Activated T-cell treated with anti-CD3 and anti-CD28 coated beads, Interleukin-2, amount 50 U/mL, for 4 hours (primary cell): ENCODE results near the gene ELMO1. TPM values are rescaled to one million over a fixed set of nuclear protein-coding genes. Genes with fewer than 3 reads are reported as not detected.
A peak's percentile ranks its signal among the peaks of the same experiment; 100 is the strongest.

Source experiments
- ATAC-seq, 2 donors: fragments of 200-7000 bp; cut with Tn5 transposase; one replicate each; pipeline ENCODE4 v1.10.0; 2021
- DNase-seq: peaks from one replicate; pipeline ENCODE4 v3.0.0-alpha.2; 2020
- H3K27me3 Mint-ChIP-seq: one replicate; pipeline ENCODE4 v1.8.0; 2021; ENCODE audit warnings: low read depth, mixed read lengths
- H3K36me3 Mint-ChIP-seq: one replicate; pipeline ENCODE4 v1.8.0; 2022; ENCODE audit warnings: mixed read lengths; ENCODE audit not compliant: insufficient read depth
- H3K4me1 Mint-ChIP-seq: one replicate; pipeline ENCODE4 v1.8.0; 2021; ENCODE audit warnings: low read depth, mixed read lengths
- H3K4me3 Mint-ChIP-seq: one replicate; pipeline ENCODE4 v1.8.0; 2021; ENCODE audit warnings: mild to moderate bottlenecking, moderate library complexity, mixed read lengths
- H3K9me3 Mint-ChIP-seq: one replicate; pipeline ENCODE4 v1.8.0; 2021; ENCODE audit warnings: mixed read lengths
- total RNA-seq, 3 donors: library from RNA; stranded (reverse); gene quantifications; one replicate each; pipeline ENCODE4 v1.2.1, GENCODE V29; 2021

ELMO1 gene
- total RNA-seq, 3 donors from 2014 or later, result 117 to 137 (median 118) TPM

DNA sequence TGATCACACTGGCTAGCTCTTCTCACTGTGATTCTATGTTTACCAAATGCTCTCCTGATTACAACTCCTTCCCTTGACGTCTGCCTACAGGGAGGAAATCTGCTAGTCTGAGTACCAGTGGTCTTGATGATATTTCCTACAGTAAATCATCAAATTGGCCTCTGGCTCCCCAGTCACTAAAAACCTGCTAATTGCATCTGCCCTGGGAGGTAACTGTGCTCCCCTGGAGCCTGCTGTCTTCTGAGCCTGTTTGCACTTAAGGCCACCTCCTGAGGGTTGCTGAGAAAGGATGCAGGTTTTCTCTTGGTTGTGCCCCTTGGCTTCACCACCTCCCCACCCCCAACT, 56.0 kb downstream of the ELMO1 start:
- Mint-ChIP-seq H3K9me3 (no peaks in the 10 kb centered on the region), H3K36me3 (peaks cover 10% of the 10 kb centered on the region), H3K4me3 (no peak overlapping the region), H3K4me1 (peaks cover 68% of the 10 kb centered on the region), H3K27me3 (no peaks in the 10 kb centered on the region)
- DNase-seq (no peak), ATAC-seq (no peak)

- peaks cover 63% of the 10 kb centered on the region for H3K4me1 Mint-ChIP-seq
- H3K9me3 Mint-ChIP-seq, result no peaks in the 10 kb centered on the region
- ATAC-seq (no peak), DNase-seq (no peak)
- no peaks in the 10 kb centered on the region for H3K27me3 Mint-ChIP-seq
- no peak overlapping the region for H3K4me3 Mint-ChIP-seq
- H3K36me3 Mint-ChIP-seq, result peaks cover 9% of the 10 kb centered on the region
Observed at GRCh38 chr7:37391791-37392672, 56.6 kb downstream of the ELMO1 start.

DNA sequence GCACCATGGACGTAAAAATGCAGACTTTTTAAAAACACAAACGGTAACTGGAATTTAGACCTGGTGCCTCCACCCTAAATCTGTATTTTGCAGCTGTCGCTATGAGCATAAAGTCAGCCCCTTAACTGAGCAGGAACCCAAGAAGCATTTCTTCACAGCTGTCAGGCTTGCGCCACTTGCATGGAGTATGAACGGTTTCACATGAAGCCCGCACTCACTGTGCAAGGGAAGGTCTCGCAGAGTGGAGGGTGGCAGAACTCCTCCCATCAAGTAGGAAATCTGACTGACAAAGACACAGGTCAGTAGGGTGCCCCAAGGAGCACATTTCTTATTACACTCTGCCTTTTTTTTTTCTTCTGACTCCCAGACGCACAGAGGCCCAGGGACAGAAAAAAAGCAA, 58.5 kb downstream of the ELMO1 start:
- H3K9me3 Mint-ChIP-seq, result no peaks in the 10 kb centered on the region
- no peak for DNase-seq
- peaks cover 12% of the 10 kb centered on the region for H3K36me3 Mint-ChIP-seq
- H3K4me1 Mint-ChIP-seq, result peaks cover 55% of the 10 kb centered on the region
- no peaks in the 10 kb centered on the region for H3K27me3 Mint-ChIP-seq
- no peak for ATAC-seq
- H3K4me3 Mint-ChIP-seq, result no peak overlapping the region

DNA sequence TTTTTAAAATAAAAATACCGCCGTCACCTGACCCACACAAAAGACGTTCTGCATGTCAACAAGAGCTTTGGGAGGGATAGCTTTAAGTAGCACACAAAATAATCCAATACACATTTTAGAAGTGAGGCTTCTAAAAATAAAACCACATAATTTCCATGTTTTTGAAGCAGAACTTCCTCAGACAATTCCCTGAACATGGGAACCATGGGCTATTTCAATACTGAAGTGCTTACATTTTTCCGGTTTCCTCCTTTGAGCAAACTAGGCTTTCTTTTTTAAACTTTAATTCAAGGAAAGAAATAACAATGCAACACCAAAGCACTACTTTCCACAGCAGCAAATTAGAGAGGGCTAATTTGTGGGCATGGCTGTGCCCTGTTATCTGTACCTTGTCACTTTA, 59.9 kb downstream of the ELMO1 start:
- DNase-seq (no peak), ATAC-seq (no peak)
- Mint-ChIP-seq H3K4me3 (no peak overlapping the region), H3K4me1 (peaks cover 45% of the 10 kb centered on the region), H3K36me3 (peaks cover 4% of the 10 kb centered on the region), H3K9me3 (no peaks in the 10 kb centered on the region), H3K27me3 (no peaks in the 10 kb centered on the region)

- no peak for ATAC-seq
- H3K4me1 Mint-ChIP-seq, result peaks cover 29% of the 10 kb centered on the region
Observed at GRCh38 chr7:37385787-37386186, 62.9 kb downstream of the ELMO1 start.

GRCh38 chr7:37382546-37383088, 66.0 kb downstream of the ELMO1 start:
- Mint-ChIP-seq H3K9me3 (peaks cover 10% of the 10 kb centered on the region), H3K36me3 (peaks cover 22% of the 10 kb centered on the region), H3K4me1 (peaks cover 27% of the 10 kb centered on the region), H3K4me3 (no peak overlapping the region), H3K27me3 (no peaks in the 10 kb centered on the region)
- ATAC-seq, result no peak
- no peak for DNase-seq

More at GRCh38 chr7:37385787-37386186, 62.9 kb downstream of the ELMO1 start:
- Mint-ChIP-seq H3K36me3 (peaks cover 7% of the 10 kb centered on the region), H3K9me3 (no peaks in the 10 kb centered on the region), H3K27me3 (no peaks in the 10 kb centered on the region), H3K4me3 (no peak overlapping the region)
- DNase-seq, result no peak

DNA sequence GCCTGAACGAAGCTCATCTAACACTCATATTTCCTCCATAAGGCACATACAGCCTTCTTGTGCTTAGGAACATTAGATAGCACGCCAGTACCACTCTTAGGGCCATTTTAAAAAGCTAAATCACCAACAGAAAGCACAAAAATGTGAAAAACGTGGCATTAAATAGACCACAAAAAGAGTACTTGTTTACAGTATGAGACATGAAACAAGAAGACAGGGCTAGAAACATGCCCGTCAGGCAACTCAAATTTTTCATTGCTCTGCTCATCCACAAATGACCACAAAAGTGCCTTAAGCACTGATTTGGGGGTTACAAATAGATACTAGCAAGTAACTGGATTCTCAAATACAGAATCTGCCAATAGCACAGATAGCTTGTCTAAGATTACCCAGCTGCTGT, 67.8 kb downstream of the ELMO1 start:
- Mint-ChIP-seq H3K27me3 (no peaks in the 10 kb centered on the region), H3K9me3 (peaks cover 24% of the 10 kb centered on the region), H3K4me3 (no peak overlapping the region), H3K4me1 (peaks cover 40% of the 10 kb centered on the region), H3K36me3 (peaks cover 37% of the 10 kb centered on the region)
- DNase-seq (no peak), ATAC-seq (no peak)

GRCh38 chr7:37379546-37380277, 69.0 kb downstream of the ELMO1 start:
- ATAC-seq (no peak), DNase-seq (no peak)
- peaks cover 36% of the 10 kb centered on the region for H3K36me3 Mint-ChIP-seq
- H3K9me3 Mint-ChIP-seq, result peaks cover 24% of the 10 kb centered on the region
- no peaks in the 10 kb centered on the region for H3K27me3 Mint-ChIP-seq
- H3K4me3 Mint-ChIP-seq, result no peak overlapping the region
- H3K4me1 Mint-ChIP-seq, result peaks cover 38% of the 10 kb centered on the region

DNA sequence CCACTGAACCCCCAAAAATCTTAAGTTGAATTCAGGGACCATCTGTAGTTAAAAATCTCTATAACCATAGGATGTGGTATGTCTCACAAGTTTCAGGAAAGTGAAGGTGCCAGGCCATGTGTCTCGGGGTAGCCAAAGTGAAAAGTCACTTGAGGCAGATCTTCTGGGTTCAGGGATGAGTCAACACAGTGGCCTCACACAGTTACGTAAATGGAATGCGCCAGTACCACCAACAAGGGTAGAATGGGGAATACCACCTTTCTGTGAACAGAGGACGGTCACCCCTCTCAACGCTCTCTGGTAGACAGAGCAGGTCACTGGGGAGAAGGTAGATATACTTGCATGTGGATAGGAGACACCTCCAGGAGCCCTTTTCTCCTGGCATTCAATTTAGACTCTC, 71.4 kb downstream of the ELMO1 start:
- Mint-ChIP-seq H3K4me1 (peaks cover 38% of the 10 kb centered on the region), H3K4me3 (no peak overlapping the region), H3K27me3 (no peaks in the 10 kb centered on the region), H3K36me3 (peaks cover 39% of the 10 kb centered on the region), H3K9me3 (peaks cover 24% of the 10 kb centered on the region)
- ATAC-seq, result peak in 1 of 2 donors; percentile 49
- no peak for DNase-seq

GRCh38 chr7:37376386-37376785, 72.3 kb downstream of the ELMO1 start:
- H3K9me3 Mint-ChIP-seq, result peaks cover 24% of the 10 kb centered on the region
- peak; percentile 86 to 92 for ATAC-seq
- H3K4me1 Mint-ChIP-seq, result peaks cover 47% of the 10 kb centered on the region
- no peaks in the 10 kb centered on the region for H3K27me3 Mint-ChIP-seq
- no peak for DNase-seq
- H3K4me3 Mint-ChIP-seq, result no peak overlapping the region
- H3K36me3 Mint-ChIP-seq, result peaks cover 39% of the 10 kb centered on the region

DNA sequence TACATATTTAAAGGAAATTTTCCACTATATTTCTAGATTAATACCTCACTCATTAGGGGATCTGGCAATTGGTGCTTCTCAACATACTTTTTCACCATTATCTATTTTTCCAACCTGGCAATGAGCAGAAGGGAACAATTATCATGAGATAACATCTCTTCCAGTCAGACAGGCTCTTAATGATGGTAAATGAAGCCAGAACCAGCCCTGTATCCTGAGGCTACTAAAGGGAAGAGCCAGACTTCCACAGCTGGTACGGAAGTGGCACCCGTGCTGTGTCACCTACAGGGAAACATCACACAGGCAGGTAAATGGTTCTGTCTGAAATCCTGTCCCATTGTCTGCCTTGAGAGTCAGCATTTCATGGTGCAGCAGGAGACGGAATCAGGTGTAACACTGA, 75.9 kb downstream of the ELMO1 start:
- Mint-ChIP-seq H3K4me3 (no peak overlapping the region), H3K4me1 (peaks cover 51% of the 10 kb centered on the region), H3K27me3 (no peaks in the 10 kb centered on the region), H3K36me3 (peaks cover 26% of the 10 kb centered on the region), H3K9me3 (peaks cover 14% of the 10 kb centered on the region)
- ATAC-seq (no peak), DNase-seq (no peak)

GRCh38 chr7:37371755-37372154, 76.9 kb downstream of the ELMO1 start:
- Mint-ChIP-seq H3K36me3 (peaks cover 22% of the 10 kb centered on the region), H3K4me1 (peaks cover 52% of the 10 kb centered on the region), H3K4me3 (no peak overlapping the region), H3K27me3 (no peaks in the 10 kb centered on the region), H3K9me3 (peaks cover 7% of the 10 kb centered on the region)
- DNase-seq (no peak), ATAC-seq (peak; percentile 35 to 36)

- H3K27me3 Mint-ChIP-seq, result no peaks in the 10 kb centered on the region
Observed at GRCh38 chr7:37369906-37370305, 78.8 kb downstream of the ELMO1 start.

GRCh38 chr7:37368540-37368939, 80.1 kb downstream of the ELMO1 start:
- Mint-ChIP-seq H3K27me3 (no peaks in the 10 kb centered on the region), H3K4me1 (peaks cover 69% of the 10 kb centered on the region), H3K9me3 (no peaks in the 10 kb centered on the region), H3K4me3 (no peak overlapping the region), H3K36me3 (peaks cover 12% of the 10 kb centered on the region)
- ATAC-seq, result no peak
- no peak for DNase-seq

More at GRCh38 chr7:37369906-37370305, 78.8 kb downstream of the ELMO1 start:
- Mint-ChIP-seq H3K36me3 (peaks cover 12% of the 10 kb centered on the region), H3K4me3 (no peak overlapping the region), H3K4me1 (peaks cover 55% of the 10 kb centered on the region), H3K9me3 (no peaks in the 10 kb centered on the region)
- no peak for ATAC-seq
- DNase-seq, result no peak
